A673 (cell line): ENCODE results near the gene ZNF580. TPM values are rescaled to one million over a fixed set of nuclear protein-coding genes. Genes with fewer than 3 reads are reported as not detected.

ENCODE experiments used
- BruUV-seq: library from RNA; stranded (reverse); fragments of 400-500 nt; replicated peaks from 2 replicates; lab custom pipeline; 2021; lab: Mats Ljungman, UMichigan
- CTCF ChIA-PET: fragments of 300-600 bp; sonication (Branson Sonifier 250); formaldehyde crosslinking; loops from one replicate; lab custom pipeline; 2022; ENCODE audit warnings: antibody characterized with exemption; lab: Charles Lee
- POLR2A ChIA-PET: fragments of 300-600 bp; sonication (Branson Sonifier 250); formaldehyde crosslinking; loops from one replicate; lab custom pipeline; 2022; ENCODE audit warnings: antibody characterized with exemption; ENCODE audit not compliant: low non-redundant PET; lab: Charles Lee
- DNase-seq: peaks from one replicate; pipeline ENCODE4 v3.0.0-alpha.2; 2015; ENCODE audit warnings: low spot score
- H3K27ac ChIP-seq: fragments of 200-600 bp; sonication (generic); 2 replicates; pipeline ENCODE4 v1.5.1; 2016; ENCODE audit warnings: mixed run types, low read depth, mild to moderate bottlenecking, mixed read lengths, antibody characterized with exemption, low read length; ENCODE audit not compliant: poor library complexity, severe bottlenecking
- H3K27me3 ChIP-seq: fragments of 200-600 bp; sonication (generic); replicated peaks from 2 replicates; pipeline ENCODE4 v1.6.1; 2017; ENCODE audit warnings: mixed run types, low read depth, mild to moderate bottlenecking, mixed read lengths, antibody characterized with exemption, low read length; ENCODE audit not compliant: insufficient read depth, poor library complexity
- H3K36me3 ChIP-seq: fragments of 200-600 bp; sonication (generic); 2 replicates; pipeline ENCODE4 v1.6.1; 2016; ENCODE audit warnings: mixed run types, mild to moderate bottlenecking, mixed read lengths, antibody characterized with exemption, low read length; ENCODE audit not compliant: insufficient read depth, poor library complexity, severe bottlenecking
- H3K4me1 ChIP-seq: fragments of 200-600 bp; sonication (generic); 2 replicates; pipeline ENCODE4 v1.6.1; 2017; ENCODE audit warnings: mixed run types, mild to moderate bottlenecking, mixed read lengths, antibody characterized with exemption, low read length; ENCODE audit not compliant: insufficient read depth, poor library complexity, severe bottlenecking
- H3K4me3 ChIP-seq: fragments of 200-600 bp; sonication (generic); 2 replicates; pipeline ENCODE4 v1.5.1; 2016; ENCODE audit warnings: low read depth, mixed run types, mild to moderate bottlenecking, mixed read lengths, low read length; ENCODE audit not compliant: poor library complexity, severe bottlenecking
- H3K9me3 ChIP-seq: fragments of 200-600 bp; sonication (generic); 2 replicates; pipeline ENCODE4 v1.6.1; 2016; ENCODE audit warnings: mixed run types, low read depth, mild to moderate bottlenecking, mixed read lengths, antibody characterized with exemption, low read length; ENCODE audit not compliant: poor library complexity, severe bottlenecking
- CTCF ChIP-seq: fragments of 300-800, 200-600 bp; sonication (generic); conservative IDR thresholded peaks from 2 replicates; pipeline ENCODE4 v1.5.1; 2017; ENCODE audit warnings: low read depth, mild to moderate bottlenecking, antibody characterized with exemption, low read length, moderate library complexity, mixed read lengths
- EZH2 ChIP-seq: fragments of 200-600 bp; sonication (generic); IDR thresholded peaks from 2 replicates; pipeline ENCODE4 v1.6.1; 2017; ENCODE audit warnings: borderline replicate concordance, low read depth, mild to moderate bottlenecking, mixed read lengths, antibody characterized with exemption, low read length; ENCODE audit not compliant: poor library complexity, severe bottlenecking
- intact Hi-C: fragments of 100-400 bp; cut with micrococcal nuclease; formaldehyde crosslinking; loops from one replicate; pipeline ENCODE4 v1.10.0; 2022; ENCODE audit not compliant: unreplicated experiment
- total RNA-seq: library from RNA; stranded (reverse); gene quantifications from 2 replicates; pipeline ENCODE4 v1.2.3, GENCODE V29; 2021

ZNF580 gene
- total RNA-seq, 1 experiment from 2014 or later: 49.1 TPM

GRCh38 chr19:55625004-55625326 lies 15.8 kb upstream of the ZNF580 start:
- Histone ChIP-seq H3K9me3 (no peaks in the 10 kb centered on the region), H3K27me3 (no peaks in the 10 kb centered on the region), H3K4me1 (peaks cover 5% of the 10 kb centered on the region), H3K4me3 (peak overlapping the region; percentile 67), H3K27ac (peak overlapping the region; percentile 97), H3K36me3 (peaks cover 6% of the 10 kb centered on the region)
- intact Hi-C loops: no loop called here
- DNase-seq: no peak
- BruUV-seq: TSS peak; percentile 48
- POLR2A ChIA-PET: no interaction called here
- TF ChIP-seq CTCF (no peak), EZH2 (no peak)
- CTCF ChIA-PET: interaction anchor here (0.6 to 1.5 kb wide), 8 partner anchors 8 to 955 kb away, joined by 3 to 13 read pairs (median 6); partner anchors contain the start of gene ZNF865

GRCh38 chr19:55626350-55626749 lies 14.5 kb upstream of the ZNF580 start:
- TF ChIP-seq EZH2: no peak
- no peak for TF ChIP-seq CTCF
- Histone ChIP-seq H3K4me3 (no peak overlapping the region), H3K36me3 (no peaks in the 10 kb centered on the region), H3K27me3 (no peaks in the 10 kb centered on the region), H3K4me1 (peaks cover 5% of the 10 kb centered on the region), H3K27ac (no peak overlapping the region), H3K9me3 (no peaks in the 10 kb centered on the region)
- CTCF ChIA-PET: no interaction called here
- DNase-seq: no peak
- no TSS peak for BruUV-seq
- POLR2A ChIA-PET: no interaction called here
- intact Hi-C loops: no loop called here

- H3K4me3 ChIP-seq: no peak overlapping the region
- ChIA-PET POLR2A (interaction anchor here (0.6 kb wide), 1 partner anchor 28 kb away, joined by 6 read pairs; no protein-coding TSS in a partner anchor), CTCF (interaction anchor here (0.5 to 2.2 kb wide), 14 partner anchors 8 to 491 kb away, joined by 3 to 21 read pairs (median 5); partner anchors contain the start of genes FIZ1, U2AF2, ZNF628 and ZNF784)
- no peaks in the 10 kb centered on the region for H3K36me3 ChIP-seq
- H3K9me3 ChIP-seq: no peaks in the 10 kb centered on the region
- TF ChIP-seq EZH2 (no peak), CTCF (peak; percentile 80)
- peaks cover 14% of the 10 kb centered on the region for H3K4me1 ChIP-seq
- no TSS peak for BruUV-seq
- H3K27ac ChIP-seq: no peak overlapping the region
- peak; percentile 94 for DNase-seq
- H3K27me3 ChIP-seq: no peaks in the 10 kb centered on the region
- intact Hi-C loops: loop anchor here (2.0 to 5.0 kb wide), 2 partner anchors 176 to 490 kb away; no protein-coding TSS in a partner anchor
Measured at GRCh38 chr19:55632463-55632834, 8.4 kb upstream of the ZNF580 start.
